ENCODE measurements around the gene CSNK1A1.
A peak's percentile ranks its signal among the peaks of the same experiment; 100 is the strongest.
"Not testable (repeated sequence)": the region's sequence is repeated elsewhere in the genome, so short reads cannot be mapped to it uniquely, and the experiment has no call there.

Gene CSNK1A1

DNA sequence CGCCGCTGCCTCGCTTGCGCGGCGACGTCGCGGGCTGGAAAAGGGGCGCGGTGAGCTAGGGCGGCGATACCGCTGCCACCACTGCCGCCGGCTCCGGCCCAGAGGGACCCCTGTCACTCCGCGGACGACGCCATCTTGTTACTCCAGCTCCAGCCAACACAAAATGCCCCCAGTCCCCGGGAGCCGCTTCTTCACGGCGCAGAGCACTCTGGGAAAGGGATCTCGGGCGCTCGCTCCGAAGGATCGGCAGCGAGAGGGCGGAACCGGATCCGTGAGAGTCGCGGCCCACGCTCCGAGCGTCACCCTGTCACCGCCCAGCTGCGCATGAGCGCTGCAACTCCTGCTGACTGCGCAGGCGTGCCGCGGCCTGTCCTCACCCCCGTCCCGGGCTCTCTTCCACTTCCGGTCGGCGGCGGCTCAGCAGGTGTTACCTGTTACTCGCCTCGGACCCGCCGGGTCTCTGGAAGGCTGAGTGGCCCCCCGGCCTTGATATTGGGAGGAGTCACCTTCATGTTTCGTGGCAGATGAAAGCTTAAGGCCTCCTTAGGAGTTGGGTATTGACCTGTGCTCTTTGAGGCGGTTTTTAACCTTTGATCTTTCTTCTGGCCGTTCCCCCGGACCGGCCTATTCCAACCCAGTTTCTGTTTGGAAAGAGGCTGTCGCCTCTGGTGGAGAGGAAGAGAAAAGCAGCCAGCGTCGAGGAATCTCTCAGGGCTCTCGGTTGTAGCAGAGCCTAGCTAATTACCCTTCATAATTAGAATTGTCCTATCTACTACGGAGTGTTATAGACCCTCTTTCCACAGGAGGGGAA lies at the start of gene CSNK1A1:
CSNK1A1 (minus strand) TSS at position 213 of the 811 bp plus-strand sequence. CDS start 475 bp downstream, outside the sequence.
- peak; percentile 99 for DNase-seq (ENCODE audit: low spot score)

DNA sequence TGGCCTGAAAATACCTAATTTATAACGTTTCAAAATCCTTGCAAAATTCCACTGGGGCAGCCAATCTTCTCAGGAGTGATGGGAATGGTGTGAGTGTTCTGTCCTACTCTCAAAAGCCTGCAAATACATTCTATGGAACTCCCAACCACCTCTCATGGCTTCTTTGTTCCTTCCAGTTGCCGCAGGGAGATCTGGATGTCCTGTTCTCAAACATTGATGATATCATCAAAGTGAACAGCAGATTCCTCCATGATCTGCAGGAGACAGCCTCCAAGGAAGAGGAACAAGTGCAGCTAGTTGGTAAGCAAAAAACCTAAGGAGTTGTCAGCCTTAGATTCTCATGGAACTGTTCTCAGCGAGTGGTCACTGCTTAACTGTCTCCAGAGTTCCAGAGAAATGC lies 49.7 kb upstream of the CSNK1A1 start:
- DNase-seq (ENCODE audit: low spot score) = no peak

DNA sequence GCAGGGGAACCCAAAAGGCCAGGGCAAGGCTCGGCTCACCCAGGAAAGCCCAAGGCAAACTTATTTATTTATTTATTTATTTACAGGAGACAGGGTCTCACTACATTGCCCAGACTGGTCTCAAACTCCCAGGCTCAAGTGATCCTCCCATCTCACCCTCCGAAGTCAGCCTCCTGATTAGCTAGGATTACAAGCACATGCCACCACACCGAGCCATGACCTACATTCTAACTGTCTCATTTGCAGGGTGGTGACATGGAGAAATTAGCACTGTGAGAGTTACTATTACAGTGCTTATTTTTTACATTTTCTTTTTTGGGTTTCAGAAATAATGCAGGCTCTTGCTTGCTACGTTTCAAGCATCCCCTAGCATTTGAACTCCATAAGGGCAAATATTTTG lies 48.1 kb upstream of the CSNK1A1 start:
- no peak for DNase-seq (ENCODE audit: low spot score)

DNA sequence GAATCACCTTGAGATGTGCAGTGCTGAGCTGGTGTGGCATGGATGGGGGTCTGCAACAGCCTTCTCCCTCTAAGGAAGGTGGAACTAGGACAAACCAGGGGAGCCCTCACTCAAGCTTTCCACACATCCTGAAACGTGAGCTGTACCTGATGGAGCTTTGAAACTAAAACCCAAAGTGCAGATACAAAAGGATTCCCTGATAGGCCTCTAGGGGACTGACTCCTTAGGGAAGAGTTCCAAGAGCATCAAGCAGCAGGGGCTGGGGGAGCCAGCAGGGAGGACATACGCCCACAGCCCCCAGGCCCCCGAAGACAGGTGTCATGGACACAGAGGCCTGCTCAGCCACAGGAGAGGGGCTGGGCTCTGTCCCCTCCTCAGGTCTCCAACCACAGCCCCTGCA lies 47.7 kb upstream of the CSNK1A1 start:
- DNase-seq (ENCODE audit: low spot score) = no peak

DNA sequence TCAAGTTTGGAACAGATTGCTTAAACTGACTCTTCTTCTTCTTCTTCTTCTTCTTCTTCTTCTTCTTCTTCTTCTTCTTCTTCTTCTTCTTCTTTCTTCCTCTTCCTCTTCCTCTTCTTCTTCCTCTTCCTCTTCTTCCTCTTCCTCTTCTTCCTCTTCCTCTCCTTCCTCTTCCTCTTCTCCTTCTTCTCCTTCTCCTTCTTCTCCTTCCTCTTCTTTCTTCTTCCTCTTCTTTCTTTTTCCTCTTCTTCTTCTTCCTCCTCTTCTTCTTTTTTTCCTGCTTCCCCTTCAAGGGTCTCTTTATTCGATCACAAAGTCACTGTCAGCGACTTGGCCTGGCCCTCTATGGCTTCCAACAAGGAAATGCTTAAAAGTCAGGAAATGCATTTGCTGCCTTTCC lies 47.0 kb upstream of the CSNK1A1 start:
- DNase-seq (ENCODE audit: low spot score) = not testable (repeated sequence)

DNA sequence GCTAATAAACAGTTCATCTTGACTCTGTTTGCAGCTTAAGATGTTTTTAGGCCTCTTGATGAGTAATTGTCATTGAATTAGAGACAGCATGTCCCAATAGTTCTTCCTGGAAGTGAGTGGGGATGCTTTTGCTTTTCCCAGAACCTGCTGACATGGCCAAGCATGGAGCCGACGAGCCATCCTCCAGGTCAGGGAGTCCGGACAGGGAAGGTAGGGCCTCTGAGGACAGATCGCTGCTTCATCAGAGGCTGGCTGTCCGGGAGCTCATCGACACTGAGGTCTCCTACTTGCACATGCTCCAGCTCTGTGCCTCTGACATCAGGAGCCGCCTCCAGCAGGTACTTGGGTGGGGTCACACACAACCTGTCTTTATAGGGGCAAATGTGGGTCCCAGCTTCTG lies 46.4 kb upstream of the CSNK1A1 start:
- DNase-seq (ENCODE audit: low spot score) = no peak

DNA sequence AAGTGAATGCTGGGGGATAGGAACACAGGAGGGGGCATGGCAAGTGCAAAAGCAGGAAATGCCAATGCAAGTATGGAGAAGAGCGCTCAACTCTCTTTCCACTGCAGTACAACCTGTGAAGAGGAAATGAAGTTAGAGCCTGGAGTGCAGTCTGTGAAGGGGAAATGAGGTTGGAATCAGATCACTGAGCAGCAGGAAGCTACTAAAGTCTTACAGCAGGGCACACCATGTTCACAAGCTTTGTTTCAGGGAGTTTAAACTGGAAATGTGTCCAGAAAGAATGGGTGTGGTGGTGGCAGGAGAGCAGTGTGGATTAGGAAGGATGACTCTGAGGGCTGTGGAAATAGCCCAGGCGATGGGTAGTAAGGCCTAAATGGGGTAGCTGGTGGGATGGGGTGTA lies 45.5 kb upstream of the CSNK1A1 start:
- no peak for DNase-seq (ENCODE audit: low spot score)

DNA sequence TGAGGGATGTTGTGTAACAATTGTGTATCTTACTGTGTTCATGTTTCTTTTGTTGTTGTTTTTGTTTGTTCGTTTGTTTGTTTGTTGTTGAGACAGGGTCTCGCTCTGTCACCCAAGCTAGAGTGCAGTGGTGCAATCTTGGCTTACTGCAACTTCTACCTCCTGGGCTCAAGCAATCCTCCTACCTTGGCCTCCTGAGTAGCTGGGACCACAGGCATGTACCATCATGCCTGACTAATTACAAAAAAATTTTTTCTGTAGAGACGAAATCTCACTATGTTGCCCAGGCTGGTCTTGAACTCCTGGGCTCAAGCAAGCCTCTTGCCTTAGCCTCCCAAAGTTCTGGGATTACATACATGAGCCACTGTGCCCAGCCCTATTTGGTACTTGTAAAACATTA lies 43.9 kb upstream of the CSNK1A1 start:
- DNase-seq (ENCODE audit: low spot score) = not testable (repeated sequence)

DNA sequence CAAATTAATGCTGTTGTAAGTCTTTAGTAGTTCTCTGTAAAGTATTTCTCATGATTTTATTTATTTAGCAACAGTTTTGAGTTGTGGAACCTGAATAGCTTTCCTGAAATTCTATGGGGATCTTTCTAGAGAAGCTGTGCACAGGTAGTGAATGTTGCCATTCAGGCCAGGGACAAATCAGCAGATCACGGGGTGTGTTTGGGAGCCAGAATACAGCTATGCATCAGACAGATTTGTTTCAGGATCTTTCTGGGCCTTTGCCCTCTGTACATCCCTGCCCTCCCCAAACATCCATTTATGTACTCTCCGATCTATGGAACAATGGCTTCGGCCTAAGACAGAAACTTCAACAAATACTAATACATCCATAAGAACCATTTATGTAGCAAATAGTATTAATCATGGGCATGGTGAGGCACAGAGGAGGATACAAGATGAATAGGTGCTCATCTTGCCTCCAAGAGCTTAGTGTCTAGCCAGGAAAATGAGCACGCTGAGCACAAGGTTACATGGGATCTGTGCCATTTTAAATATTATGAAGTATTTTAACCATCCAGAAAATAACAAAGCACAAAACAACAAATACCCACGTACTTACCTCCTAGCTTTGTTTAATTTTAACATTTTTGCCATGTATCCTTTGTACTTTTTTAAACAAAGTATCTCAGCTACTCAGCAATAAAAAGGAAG lies 43.1 kb upstream of the CSNK1A1 start:
- DNase-seq (ENCODE audit: low spot score) = no peak

DNA sequence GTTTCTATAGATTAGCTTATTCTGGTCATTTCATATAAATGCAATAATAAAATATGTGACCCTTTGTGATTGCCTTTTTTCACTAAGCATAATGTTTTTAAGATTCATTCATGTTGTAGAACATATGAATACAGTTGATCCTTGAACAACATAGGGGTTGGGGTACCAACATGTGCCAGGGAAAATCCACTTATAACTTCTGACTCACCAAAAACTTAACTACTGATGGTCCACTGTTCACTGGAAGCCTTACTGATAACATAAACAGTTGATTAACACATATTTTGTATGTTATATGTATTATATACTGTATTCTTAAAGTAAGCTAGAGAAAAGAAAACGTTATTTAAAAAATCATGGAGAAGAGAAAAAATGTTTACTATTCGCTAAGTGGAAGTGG lies 42.1 kb upstream of the CSNK1A1 start:
- DNase-seq (ENCODE audit: low spot score) = no peak

DNA sequence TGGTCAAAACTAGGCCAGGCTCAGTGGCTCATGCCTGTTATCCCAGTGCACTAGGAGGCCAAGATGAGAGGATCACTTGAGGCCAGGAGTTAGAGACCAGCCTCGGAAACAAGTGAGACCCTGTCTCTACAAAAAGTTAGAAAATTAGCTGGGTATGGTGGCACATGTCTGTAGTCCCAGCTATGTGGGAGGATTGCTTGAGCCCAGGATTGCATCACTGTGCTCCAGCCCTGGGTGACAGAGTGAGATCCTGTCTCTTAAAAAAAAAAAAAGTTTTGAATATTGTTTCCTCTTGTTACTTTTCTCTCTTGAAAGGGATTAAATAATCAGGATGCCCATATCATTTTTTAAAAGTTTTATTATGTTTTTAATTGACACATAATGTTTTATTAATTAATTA lies 37.7 kb upstream of the CSNK1A1 start:
- DNase-seq (ENCODE audit: low spot score) = no peak

DNA sequence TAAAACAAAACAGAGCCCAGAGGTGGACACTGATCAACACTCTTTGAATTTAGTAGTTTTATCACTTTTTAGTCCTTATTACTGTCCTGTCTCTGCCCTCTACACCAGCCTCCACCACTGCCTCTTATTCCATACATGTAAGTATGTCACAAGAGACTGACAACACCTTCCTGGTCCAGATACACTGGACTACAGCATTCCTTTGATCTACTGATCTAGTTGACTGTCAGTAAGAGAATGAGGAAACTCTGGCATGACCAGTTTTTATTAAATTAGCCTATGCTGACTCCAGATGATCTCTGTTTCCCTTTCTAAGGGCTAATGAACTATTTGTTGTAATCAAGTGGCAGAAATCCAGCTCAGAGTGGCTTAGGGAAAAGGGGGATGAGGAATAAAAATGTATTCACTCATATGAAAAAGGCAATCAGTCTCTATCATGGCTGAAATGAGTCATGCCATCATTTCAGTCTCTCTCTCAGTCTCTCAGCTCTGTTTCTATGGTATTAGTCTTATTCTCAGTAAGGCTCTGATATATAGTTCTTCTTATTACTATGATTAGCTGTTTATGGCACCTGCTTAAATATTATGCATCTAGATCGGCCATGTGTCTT lies 35.6 kb upstream of the CSNK1A1 start:
- no peak for DNase-seq (ENCODE audit: low spot score)

DNA sequence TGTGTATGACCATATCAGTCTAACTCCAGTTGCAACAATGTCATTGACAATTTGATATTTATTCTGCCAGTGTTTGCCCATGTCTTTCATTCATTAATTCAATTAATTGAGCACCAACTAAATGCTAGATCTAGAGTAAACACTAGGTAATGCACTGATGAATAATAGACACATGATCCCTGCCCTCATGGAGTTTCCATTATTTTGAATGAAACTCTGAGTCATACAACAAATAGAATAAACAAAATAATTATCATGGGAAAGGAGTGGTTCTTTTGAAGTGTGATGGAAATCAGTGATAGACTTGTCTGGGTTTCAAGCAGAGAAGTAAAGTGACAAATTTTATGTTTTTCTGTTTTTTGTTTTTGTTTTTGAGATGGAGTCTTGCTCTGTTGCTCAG lies 34.7 kb upstream of the CSNK1A1 start:
- no peak for DNase-seq (ENCODE audit: low spot score)

DNA sequence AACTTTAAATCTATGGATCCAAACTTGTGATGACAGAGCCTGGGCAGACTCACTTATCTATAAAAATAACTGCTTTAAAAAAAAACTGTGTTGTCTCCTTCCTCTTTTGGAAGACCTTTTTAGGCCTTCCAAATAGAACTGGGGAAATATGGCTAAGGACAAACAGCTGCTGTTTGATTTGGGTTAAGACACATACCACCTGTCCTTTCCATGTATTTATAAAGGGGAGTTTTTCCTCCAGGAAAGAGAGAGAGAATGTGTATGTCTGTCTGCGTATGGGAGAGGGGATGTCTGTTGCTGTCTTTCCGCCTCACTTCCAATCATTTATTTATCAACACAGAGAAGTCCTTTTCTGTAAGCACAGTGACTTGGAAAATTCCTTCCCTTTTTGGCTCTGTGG lies 32.9 kb upstream of the CSNK1A1 start:
- no peak for DNase-seq (ENCODE audit: low spot score)

DNA sequence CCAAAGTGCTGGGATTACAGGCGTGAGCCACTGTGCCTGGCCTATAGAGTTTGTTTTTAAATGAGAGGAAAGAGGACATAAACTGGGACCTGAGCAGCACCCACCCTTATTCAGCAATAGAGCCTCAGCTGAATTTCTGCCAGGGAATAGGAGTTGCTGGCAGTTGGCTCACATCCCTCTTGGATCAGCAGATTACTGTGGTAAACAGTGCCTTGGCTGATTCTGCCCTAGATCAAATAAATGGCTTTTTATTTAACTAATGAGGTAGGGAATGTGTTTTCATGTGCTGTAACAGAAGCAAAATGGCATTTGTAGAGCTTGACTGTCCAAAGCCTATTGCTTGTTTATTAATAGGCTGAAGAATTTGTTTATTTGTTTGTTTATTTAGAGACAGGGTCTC lies 32.2 kb upstream of the CSNK1A1 start:
- no peak for DNase-seq (ENCODE audit: low spot score)

DNA sequence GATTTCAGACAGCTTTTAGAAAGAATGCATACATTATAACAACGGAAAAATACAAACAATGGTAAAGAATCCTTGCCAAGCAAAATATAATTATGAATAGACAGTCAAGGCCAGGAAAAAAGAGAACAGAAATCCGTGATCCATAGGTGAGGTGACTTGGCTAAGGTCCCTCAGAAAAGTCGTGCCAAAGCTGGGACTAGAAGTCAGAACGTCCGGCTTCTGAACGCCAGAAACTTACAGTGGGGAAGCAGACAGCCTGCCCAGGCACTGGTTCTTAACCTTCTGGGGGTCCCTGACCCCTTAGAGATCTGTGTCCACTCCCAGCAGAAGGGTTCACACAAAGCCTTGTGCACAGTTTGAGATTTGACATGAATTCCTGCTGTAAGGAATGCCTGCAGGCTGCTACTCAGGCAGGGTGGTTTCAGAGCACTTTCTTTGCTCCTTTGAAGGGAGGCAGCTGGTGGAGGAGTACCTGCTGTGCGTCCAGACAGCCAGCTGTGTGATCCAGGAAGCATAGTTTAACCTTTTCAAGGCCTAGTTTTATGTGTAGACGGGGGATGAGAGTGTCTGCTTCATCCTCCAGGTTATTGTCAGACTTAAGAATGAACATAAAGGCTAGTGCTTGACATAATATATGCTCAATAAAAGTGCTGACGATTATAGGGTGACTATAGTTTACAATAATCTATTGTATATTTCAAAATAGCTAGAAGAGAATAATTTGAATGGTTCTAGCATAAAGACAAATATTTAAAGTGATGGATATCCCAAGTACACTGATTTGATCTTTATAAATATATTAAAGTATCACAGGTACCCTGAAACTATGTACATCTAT lies 30.9 kb upstream of the CSNK1A1 start:
- DNase-seq (ENCODE audit: low spot score) = peak; percentile 30

DNA sequence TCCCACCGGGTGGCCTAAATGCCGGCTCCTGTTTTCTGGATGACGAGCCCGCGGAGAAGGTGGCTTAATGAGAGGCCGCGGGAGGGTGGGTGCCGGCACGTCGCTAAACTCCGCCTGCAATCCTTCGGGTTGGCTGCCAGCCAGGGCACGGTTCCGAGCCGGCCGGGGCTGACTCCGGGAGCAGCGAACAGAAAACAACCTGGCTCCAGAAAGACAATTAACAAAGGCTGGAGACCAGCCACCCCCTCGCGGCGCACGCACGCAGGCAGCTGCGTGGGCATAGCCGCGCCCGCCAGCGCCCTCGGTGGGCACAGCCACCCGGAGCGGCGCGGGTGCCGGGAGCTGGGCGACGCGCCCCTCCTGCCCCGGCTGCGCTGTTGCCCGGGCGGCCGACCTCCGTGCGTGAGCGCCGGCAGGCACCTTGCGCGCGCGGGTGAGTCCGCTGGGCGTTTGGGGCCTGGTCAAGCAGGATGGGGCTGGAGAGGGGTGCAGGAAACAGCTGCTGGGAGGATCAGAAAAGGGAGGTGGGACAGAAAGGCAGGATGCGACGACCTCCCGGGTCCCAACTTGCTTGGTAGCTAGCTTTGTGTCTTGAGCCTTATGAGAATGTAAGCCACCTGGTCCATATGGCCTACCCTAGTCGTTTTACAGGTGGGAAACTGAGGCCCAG lies 30.1 kb upstream of the CSNK1A1 start, which contains the start of gene ARHGEF37:
ARHGEF37 (plus strand) TSS at position 307 of the 670 bp plus-strand sequence. CDS start 16,272 bp downstream, outside the sequence.
- peak; percentile 76 for DNase-seq (ENCODE audit: low spot score)

DNA sequence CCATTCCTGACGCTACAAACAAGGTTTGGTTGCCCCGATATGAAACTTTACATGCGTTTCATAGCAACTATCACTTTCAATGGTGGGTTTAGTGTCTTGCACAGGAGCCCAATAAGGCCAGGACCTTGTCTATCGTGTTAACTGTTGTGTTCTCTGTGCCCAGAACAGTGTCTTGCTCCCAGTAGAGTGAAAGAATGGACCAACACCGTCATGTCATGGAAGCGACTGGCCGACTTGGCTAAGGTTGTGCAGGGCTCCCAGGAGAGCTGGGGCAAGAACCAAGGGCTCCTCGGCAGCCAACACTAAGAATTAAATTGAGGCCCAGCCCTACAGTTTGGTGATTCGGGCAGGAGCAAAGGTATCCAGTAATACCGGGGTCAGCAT lies 29.6 kb upstream of the CSNK1A1 start:
- no peak for DNase-seq (ENCODE audit: low spot score)

DNA sequence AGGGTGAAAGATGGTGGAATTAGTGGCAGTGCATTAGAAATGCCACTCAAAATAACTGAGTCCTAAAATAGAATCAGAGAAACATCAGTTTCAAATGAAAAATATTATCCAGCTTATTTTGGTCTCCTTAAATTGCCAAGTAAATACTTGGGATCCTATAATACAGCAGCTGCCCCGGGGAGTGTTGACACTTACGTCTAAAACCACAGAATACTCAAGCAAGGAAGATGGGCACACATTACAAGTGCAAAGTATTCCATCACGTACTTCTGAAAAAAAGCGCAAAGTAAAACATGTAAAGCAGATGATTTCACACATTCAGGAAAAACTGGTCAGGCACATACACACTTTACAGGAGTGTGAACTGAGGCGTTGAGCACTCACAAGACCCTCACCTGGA lies 27.7 kb upstream of the CSNK1A1 start:
- no peak for DNase-seq (ENCODE audit: low spot score)

DNA sequence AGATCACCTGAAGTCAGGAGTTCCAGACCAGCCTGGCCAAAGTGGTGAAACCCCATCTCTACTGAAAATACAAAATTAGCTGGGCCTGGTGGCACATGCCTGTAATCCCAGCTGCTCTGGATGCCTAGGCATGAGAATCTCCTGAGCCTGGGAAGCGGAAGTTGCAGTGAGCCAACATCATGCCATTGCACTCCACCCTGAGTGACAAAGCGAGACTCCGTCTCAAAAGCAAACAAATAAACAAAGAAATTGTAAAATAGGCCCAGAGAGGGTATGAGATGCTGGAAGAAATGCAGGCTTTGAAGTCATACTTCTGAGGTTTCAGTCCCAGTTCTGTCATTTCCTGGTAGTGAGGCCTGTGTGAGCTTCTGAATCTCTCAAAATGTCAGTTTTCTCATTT lies 24.8 kb upstream of the CSNK1A1 start:
- DNase-seq (ENCODE audit: low spot score) = no peak

DNA sequence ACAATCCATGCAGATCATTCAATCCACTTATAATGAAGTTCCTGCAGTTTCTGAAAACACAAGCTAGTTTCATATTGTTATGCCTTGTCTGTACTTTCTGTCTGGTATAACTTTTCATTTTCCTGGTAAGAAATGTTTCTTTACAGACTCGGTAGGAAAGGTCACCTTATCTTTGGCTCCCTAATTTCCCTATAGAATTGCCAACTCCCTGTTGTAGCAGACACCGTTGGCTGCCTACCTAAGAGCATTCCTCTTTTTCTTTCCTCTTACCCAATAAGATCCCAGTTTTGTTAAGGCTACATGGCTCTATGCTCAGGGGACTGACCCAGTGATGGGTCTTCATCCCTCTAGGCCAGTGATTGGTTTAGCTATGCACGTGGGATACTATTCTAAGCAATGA lies 23.9 kb upstream of the CSNK1A1 start:
- no peak for DNase-seq (ENCODE audit: low spot score)
